Breast epithelium (tissue), 4 donors: ENCODE data around the gene IL26. TPM values are rescaled to one million over a fixed set of nuclear protein-coding genes. Genes with fewer than 3 reads are reported as not detected.
"Not testable (repeated sequence)": the region's sequence is repeated elsewhere in the genome, so short reads cannot be mapped to it uniquely, and the experiment has no call there.

Experiments
- DNase-seq, 2 donors: peaks; one replicate each; pipeline ENCODE4 v3.0.0-alpha.2; 2019; ENCODE audit warnings: low spot score in 2 of 2
- H3K27ac ChIP-seq, 2 donors: fragments of 200-600 bp; sonication (generic) in 1 of 2; one replicate each; pipeline ENCODE4 v1.5.1; 2016 to 2019; ENCODE audit warnings: mild to moderate bottlenecking in 1 of 2
- H3K27me3 ChIP-seq, 2 donors: fragments of 200-600 bp; sonication (generic) in 1 of 2; one replicate each; pipeline versions ENCODE4 v1.5.1 to v1.6.0; 2017 to 2019; ENCODE audit warnings: control low read depth in 1 of 2, mild to moderate bottlenecking in 1 of 2
- H3K36me3 ChIP-seq: fragments of 200-600 bp; one replicate; pipeline ENCODE4 v1.5.1; 2019
- H3K4me1 ChIP-seq, 2 donors: fragments of 200-600 bp; sonication (generic); one replicate each; pipeline ENCODE4 v1.5.1; 2016 to 2019; ENCODE audit warnings: control low read depth in 1 of 2
- H3K4me3 ChIP-seq, 3 donors: fragments of 200-600 bp; sonication (generic); 1 replicate in 2 of 3; 2 replicates in 1 of 3; pipeline ENCODE4 v1.5.1; 2016 to 2019; ENCODE audit warnings: mild to moderate bottlenecking in 3 of 3, moderate library complexity in 2 of 3
- H3K9me3 ChIP-seq, 2 donors: fragments of 200-600 bp; sonication (generic) in 1 of 2; one replicate each; pipeline ENCODE4 v1.5.1; 2016 to 2019; ENCODE audit warnings: control low read depth in 1 of 2
- CTCF ChIP-seq, 3 donors: fragments of 450-650 bp; IDR thresholded peaks; one replicate each; pipeline ENCODE4 v1.5.1; 2016 to 2017; ENCODE audit warnings: antibody characterized with exemption in 3 of 3, mild to moderate bottlenecking in 3 of 3, moderate library complexity in 3 of 3
- POLR2A ChIP-seq: fragments of 450-650 bp; IDR thresholded peaks from one replicate; pipeline ENCODE4 v1.6.1; 2016; ENCODE audit warnings: antibody characterized with exemption, mild to moderate bottlenecking, moderate library complexity
- POLR2AphosphoS5 ChIP-seq, 3 donors: sonication (generic); formaldehyde crosslinking; IDR thresholded peaks; one replicate each; pipeline ENCODE4 v1.6.1; 2017; ENCODE audit warnings: antibody characterized with exemption in 3 of 3
- intact Hi-C: fragments of 100-400 bp; cut with DNase I; formaldehyde crosslinking; loops from one replicate; pipeline ENCODE4 v1.15.1; 2023; ENCODE audit warnings: low total_unique reads
- total RNA-seq, 3 donors: library from RNA; depleted of rRNA; stranded (reverse); fragments of >200 nt; gene quantifications; one replicate each; pipeline ENCODE4 v1.1.0, GENCODE V29; 2016

Gene IL26
- total RNA-seq, 3 donors from 2014 or later: not detected

- H3K9me3 ChIP-seq: no peaks in the 10 kb centered on the region
- no peaks in the 10 kb centered on the region for H3K36me3 ChIP-seq
- H3K4me1 ChIP-seq: no peaks in the 10 kb centered on the region
- intact Hi-C loops: no loop called here
- H3K27me3 ChIP-seq: no peaks in the 10 kb centered on the region
- DNase-seq: no peak
- H3K27ac ChIP-seq: no peak overlapping the region
- TF ChIP-seq POLR2A (no peak), POLR2AphosphoS5 (IDR thresholded peaks at IDR 0.05) (no peak), CTCF (IDR thresholded peaks at IDR 0.05) (no peak)
- H3K4me3 ChIP-seq: no peak overlapping the region
Measured at GRCh38 chr12:68178774-68179439, 46.7 kb downstream of the IL26 start.

- Histone ChIP-seq H3K27me3 (no peaks in the 10 kb centered on the region), H3K27ac (no peak overlapping the region), H3K36me3 (no peaks in the 10 kb centered on the region), H3K9me3 (no peaks in the 10 kb centered on the region), H3K4me3 (no peak overlapping the region), H3K4me1 (no peaks in the 10 kb centered on the region)
- no peak for DNase-seq
- intact Hi-C loops: no loop called here
- TF ChIP-seq CTCF (IDR thresholded peaks at IDR 0.05) (no peak), POLR2A (no peak), POLR2AphosphoS5 (IDR thresholded peaks at IDR 0.05) (no peak)
Measured at GRCh38 chr12:68178184-68178583, 47.4 kb downstream of the IL26 start.

GRCh38 chr12:68177562-68177961 lies 48.0 kb downstream of the IL26 start:
- DNase-seq: no peak
- H3K36me3 ChIP-seq: no peaks in the 10 kb centered on the region
- H3K27ac ChIP-seq: no peak overlapping the region
- no peaks in the 10 kb centered on the region for H3K4me1 ChIP-seq
- no peaks in the 10 kb centered on the region for H3K9me3 ChIP-seq
- intact Hi-C loops: no loop called here
- no peaks in the 10 kb centered on the region for H3K27me3 ChIP-seq
- no peak overlapping the region for H3K4me3 ChIP-seq
- TF ChIP-seq POLR2AphosphoS5 (IDR thresholded peaks at IDR 0.05) (no peak), POLR2A (no peak), CTCF (IDR thresholded peaks at IDR 0.05) (no peak)

- TF ChIP-seq CTCF (IDR thresholded peaks at IDR 0.05) (no peak), POLR2A (no peak), POLR2AphosphoS5 (IDR thresholded peaks at IDR 0.05) (no peak)
- DNase-seq: no peak
- intact Hi-C loops: no loop called here
- no peak overlapping the region for H3K27ac ChIP-seq
- no peaks in the 10 kb centered on the region for H3K36me3 ChIP-seq
- H3K9me3 ChIP-seq: no peaks in the 10 kb centered on the region
- H3K4me3 ChIP-seq: no peak overlapping the region
- no peaks in the 10 kb centered on the region for H3K27me3 ChIP-seq
- no peaks in the 10 kb centered on the region for H3K4me1 ChIP-seq
Measured at GRCh38 chr12:68176257-68176656, 49.4 kb downstream of the IL26 start.

GRCh38 chr12:68175557-68176061 lies 50.0 kb downstream of the IL26 start:
- no peaks in the 10 kb centered on the region for H3K27me3 ChIP-seq
- no peaks in the 10 kb centered on the region for H3K36me3 ChIP-seq
- TF ChIP-seq POLR2AphosphoS5 (IDR thresholded peaks at IDR 0.05): no peak
- TF ChIP-seq POLR2A: no peak
- no peak for TF ChIP-seq CTCF (IDR thresholded peaks at IDR 0.05)
- H3K27ac ChIP-seq: no peak overlapping the region
- intact Hi-C loops: no loop called here
- DNase-seq: no peak
- no peaks in the 10 kb centered on the region for H3K4me1 ChIP-seq
- no peak overlapping the region for H3K4me3 ChIP-seq
- no peaks in the 10 kb centered on the region for H3K9me3 ChIP-seq

GRCh38 chr12:68174761-68175160 lies 50.8 kb downstream of the IL26 start:
- DNase-seq, H3K9me3 ChIP-seq, H3K36me3 ChIP-seq, H3K4me3 ChIP-seq, H3K27ac ChIP-seq, H3K27me3 ChIP-seq, intact Hi-C loops, H3K4me1 ChIP-seq: not testable (repeated sequence)
